ENCODE measurements around the gene REM1. TPM values are rescaled to one million over a fixed set of nuclear protein-coding genes. Genes with fewer than 3 reads are reported as not detected.
"Not testable (repeated sequence)": the region's sequence is repeated elsewhere in the genome, so short reads cannot be mapped to it uniquely, and the experiment has no call there.

Gene REM1
- total and polyA plus RNA-seq, 4 donors: 2.5 to 13.9 (median 13.2) TPM

- H3K27me3 ChIP-seq (ENCODE audit: control insufficient read depth in 1 of 2, insufficient read depth in 2 of 2, low read length in 1 of 2): no peaks in the 10 kb centered on the region
- H3K9me3 ChIP-seq (ENCODE audit: control insufficient read depth, low read length): no peaks in the 10 kb centered on the region
- no peak for ATAC-seq (ENCODE audit: low FRiP score)
- H3K36me3 ChIP-seq (ENCODE audit: control insufficient read depth in 1 of 2, insufficient read depth in 2 of 2, low read length in 1 of 2): no peaks in the 10 kb centered on the region
- H3K27ac ChIP-seq (ENCODE audit: low read depth in 1 of 2, low read length in 2 of 2): no peak overlapping the region
- H3K4me3 ChIP-seq (ENCODE audit: low read length in 2 of 2): no peak overlapping the region
- no peaks in the 10 kb centered on the region for H3K4me1 ChIP-seq (ENCODE audit: control insufficient read depth in 1 of 2, insufficient read depth in 2 of 2, low read length in 2 of 2)
- DNase-seq: no peak
- 75 to 78% methylated on average over 8 of the region's 8 CpGs for WGBS, 2 donors
- intact Hi-C loops (cut with DNase I): no loop called here
Observed at GRCh38 chr20:31449511-31450414, 25.3 kb upstream of the REM1 start.

GRCh38 chr20:31452575-31452974 lies 22.5 kb upstream of the REM1 start:
- Histone ChIP-seq H3K4me1 (ENCODE audit: control insufficient read depth in 1 of 2, insufficient read depth in 2 of 2, low read length in 2 of 2) (no peaks in the 10 kb centered on the region), H3K27me3 (ENCODE audit: control insufficient read depth in 1 of 2, insufficient read depth in 2 of 2, low read length in 1 of 2) (no peaks in the 10 kb centered on the region), H3K36me3 (ENCODE audit: control insufficient read depth in 1 of 2, insufficient read depth in 2 of 2, low read length in 1 of 2) (no peaks in the 10 kb centered on the region), H3K27ac (ENCODE audit: low read depth in 1 of 2, low read length in 2 of 2) (peak overlapping the region in 1 of 2 donors; percentile 61), H3K9me3 (ENCODE audit: control insufficient read depth, low read length) (no peaks in the 10 kb centered on the region), H3K4me3 (ENCODE audit: low read length in 2 of 2) (no peak overlapping the region)
- WGBS, 2 donors: 4 to 8% methylated on average over 2 of the region's 2 CpGs
- intact Hi-C loops (cut with DNase I): no loop called here
- ATAC-seq (ENCODE audit: low FRiP score) (peak; percentile 54), DNase-seq (no peak)

GRCh38 chr20:31454361-31454760 lies 20.7 kb upstream of the REM1 start:
- H3K27me3 ChIP-seq (ENCODE audit: control insufficient read depth in 1 of 2, insufficient read depth in 2 of 2, low read length in 1 of 2): no peaks in the 10 kb centered on the region
- intact Hi-C loops (cut with DNase I): no loop called here
- no peaks in the 10 kb centered on the region for H3K36me3 ChIP-seq (ENCODE audit: control insufficient read depth in 1 of 2, insufficient read depth in 2 of 2, low read length in 1 of 2)

GRCh38 chr20:31470946-31471345 lies 4.1 kb upstream of the REM1 start:
- H3K27me3 ChIP-seq (ENCODE audit: control insufficient read depth in 1 of 2, insufficient read depth in 2 of 2, low read length in 1 of 2); H3K27ac ChIP-seq (ENCODE audit: low read depth in 1 of 2, low read length in 2 of 2); H3K9me3 ChIP-seq (ENCODE audit: control insufficient read depth, low read length); DNase-seq; H3K36me3 ChIP-seq (ENCODE audit: control insufficient read depth in 1 of 2, insufficient read depth in 2 of 2, low read length in 1 of 2); ATAC-seq (ENCODE audit: low FRiP score); H3K4me3 ChIP-seq (ENCODE audit: low read length in 2 of 2); H3K4me1 ChIP-seq (ENCODE audit: control insufficient read depth in 1 of 2, insufficient read depth in 2 of 2, low read length in 2 of 2); intact Hi-C loops (cut with DNase I): not testable (repeated sequence)
- WGBS, 2 donors: 84 to 90% methylated on average over 15 to 25 of the region's 33 CpGs

More at GRCh38 chr20:31454361-31454760, 20.7 kb upstream of the REM1 start:
- WGBS, 2 donors: 88 to 97% methylated on average over 1 of the region's 1 CpG
- no peak overlapping the region for H3K4me3 ChIP-seq (ENCODE audit: low read length in 2 of 2)
- ATAC-seq (ENCODE audit: low FRiP score): no peak
- DNase-seq: no peak
- H3K27ac ChIP-seq (ENCODE audit: low read depth in 1 of 2, low read length in 2 of 2): no peak overlapping the region
- H3K4me1 ChIP-seq (ENCODE audit: control insufficient read depth in 1 of 2, insufficient read depth in 2 of 2, low read length in 2 of 2): no peaks in the 10 kb centered on the region
- H3K9me3 ChIP-seq (ENCODE audit: control insufficient read depth, low read length): no peaks in the 10 kb centered on the region

GRCh38 chr20:31472395-31473330 lies 2.4 kb upstream of the REM1 start:
- Histone ChIP-seq H3K4me3 (ENCODE audit: low read length in 2 of 2) (no peak overlapping the region), H3K4me1 (ENCODE audit: control insufficient read depth in 1 of 2, insufficient read depth in 2 of 2, low read length in 2 of 2) (no peaks in the 10 kb centered on the region), H3K27ac (ENCODE audit: low read depth in 1 of 2, low read length in 2 of 2) (no peak overlapping the region), H3K9me3 (ENCODE audit: control insufficient read depth, low read length) (no peaks in the 10 kb centered on the region), H3K27me3 (ENCODE audit: control insufficient read depth in 1 of 2, insufficient read depth in 2 of 2, low read length in 1 of 2) (no peaks in the 10 kb centered on the region), H3K36me3 (ENCODE audit: control insufficient read depth in 1 of 2, insufficient read depth in 2 of 2, low read length in 1 of 2) (no peaks in the 10 kb centered on the region)
- intact Hi-C loops (cut with DNase I): no loop called here
- WGBS, 2 donors: 55 to 68% methylated on average over 7 of the region's 8 CpGs
- no peak for ATAC-seq (ENCODE audit: low FRiP score)
- DNase-seq: no peak

GRCh38 chr20:31473331-31474096 lies 1.6 kb upstream of the REM1 start:
- Histone ChIP-seq H3K27me3 (ENCODE audit: control insufficient read depth in 1 of 2, insufficient read depth in 2 of 2, low read length in 1 of 2) (no peaks in the 10 kb centered on the region), H3K9me3 (ENCODE audit: control insufficient read depth, low read length) (no peaks in the 10 kb centered on the region), H3K4me1 (ENCODE audit: control insufficient read depth in 1 of 2, insufficient read depth in 2 of 2, low read length in 2 of 2) (no peaks in the 10 kb centered on the region), H3K4me3 (ENCODE audit: low read length in 2 of 2) (no peak overlapping the region), H3K36me3 (ENCODE audit: control insufficient read depth in 1 of 2, insufficient read depth in 2 of 2, low read length in 1 of 2) (no peaks in the 10 kb centered on the region), H3K27ac (ENCODE audit: low read depth in 1 of 2, low read length in 2 of 2) (no peak overlapping the region)
- intact Hi-C loops (cut with DNase I): no loop called here
- WGBS, 2 donors: 93 to 94% methylated on average over 5 of the region's 5 CpGs
- ATAC-seq (ENCODE audit: low FRiP score) (no peak), DNase-seq (no peak)

GRCh38 chr20:31474097-31474436 lies 1.0 kb upstream of the REM1 start:
- H3K4me1 ChIP-seq (ENCODE audit: control insufficient read depth in 1 of 2, insufficient read depth in 2 of 2, low read length in 2 of 2): no peaks in the 10 kb centered on the region
- DNase-seq (no peak), ATAC-seq (ENCODE audit: low FRiP score) (no peak)
- no peak overlapping the region for H3K4me3 ChIP-seq (ENCODE audit: low read length in 2 of 2)
- no peaks in the 10 kb centered on the region for H3K27me3 ChIP-seq (ENCODE audit: control insufficient read depth in 1 of 2, insufficient read depth in 2 of 2, low read length in 1 of 2)
- 66 to 80% methylated on average over 2 of the region's 2 CpGs for WGBS, 2 donors
- no peak overlapping the region for H3K27ac ChIP-seq (ENCODE audit: low read depth in 1 of 2, low read length in 2 of 2)
- H3K36me3 ChIP-seq (ENCODE audit: control insufficient read depth in 1 of 2, insufficient read depth in 2 of 2, low read length in 1 of 2): no peaks in the 10 kb centered on the region
- intact Hi-C loops (cut with DNase I): no loop called here
- H3K9me3 ChIP-seq (ENCODE audit: control insufficient read depth, low read length): no peaks in the 10 kb centered on the region

GRCh38 chr20:31475472-31476293 lies 595 bp downstream of the REM1 start:
- Histone ChIP-seq H3K4me3 (ENCODE audit: low read length in 2 of 2) (peak overlapping the region; percentile 42 to 56), H3K9me3 (ENCODE audit: control insufficient read depth, low read length) (no peaks in the 10 kb centered on the region), H3K36me3 (ENCODE audit: control insufficient read depth in 1 of 2, insufficient read depth in 2 of 2, low read length in 1 of 2) (no peaks in the 10 kb centered on the region), H3K27ac (ENCODE audit: low read depth in 1 of 2, low read length in 2 of 2) (peak overlapping the region in 1 of 2 donors; percentile 49), H3K4me1 (ENCODE audit: control insufficient read depth in 1 of 2, insufficient read depth in 2 of 2, low read length in 2 of 2) (no peaks in the 10 kb centered on the region), H3K27me3 (ENCODE audit: control insufficient read depth in 1 of 2, insufficient read depth in 2 of 2, low read length in 1 of 2) (no peaks in the 10 kb centered on the region)
- intact Hi-C loops (cut with DNase I): no loop called here
- ATAC-seq (ENCODE audit: low FRiP score) (peak; percentile 70), DNase-seq (peak; percentile 58 to 77)
- WGBS, 2 donors: 3 to 4% methylated on average over 27 to 29 of the region's 29 CpGs
